ENCODE measurements around the gene DHRS3.

DHRS3 gene

DNA sequence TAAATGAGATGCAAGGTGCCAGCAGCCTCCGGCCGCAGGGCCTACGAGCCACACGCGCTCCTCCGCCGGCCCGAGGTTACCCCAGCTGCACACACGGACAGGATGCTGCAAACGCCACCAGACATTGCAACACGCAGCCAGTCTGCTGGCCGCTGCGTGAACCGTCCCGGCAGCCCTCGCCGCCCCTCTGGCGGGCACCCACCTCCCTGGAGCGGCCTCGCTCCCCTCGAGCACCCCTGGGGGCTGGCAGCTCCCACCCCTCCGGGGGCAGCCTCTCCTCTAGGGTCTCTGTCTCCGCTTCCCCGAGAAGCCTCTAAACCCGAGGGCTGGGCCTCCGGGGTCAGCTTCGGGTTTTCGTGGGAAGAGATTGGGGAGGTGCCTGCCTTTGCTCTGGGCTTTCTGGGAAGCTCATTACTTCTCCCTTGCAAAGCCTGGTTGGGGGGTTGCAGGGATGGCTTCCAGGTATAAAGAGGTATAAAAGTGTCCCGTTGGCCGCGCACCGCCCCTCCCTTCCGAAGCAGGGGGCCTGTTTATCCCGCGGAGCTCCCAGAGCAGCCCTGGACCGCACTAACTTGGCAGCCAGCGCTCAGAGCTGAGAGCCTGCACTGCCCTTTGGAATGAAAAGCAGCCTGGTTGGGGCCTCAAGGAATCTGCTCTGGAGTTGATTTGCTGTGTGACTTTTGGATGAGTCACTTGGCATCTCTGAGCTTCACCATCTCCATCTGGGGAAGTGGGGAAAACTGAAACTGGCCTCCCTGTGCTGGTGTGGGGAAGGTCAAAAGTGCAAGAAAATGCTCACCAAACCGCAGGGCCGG is 21.8 kb downstream of the DHRS3 start:
- DNase-seq = no peak

DNA sequence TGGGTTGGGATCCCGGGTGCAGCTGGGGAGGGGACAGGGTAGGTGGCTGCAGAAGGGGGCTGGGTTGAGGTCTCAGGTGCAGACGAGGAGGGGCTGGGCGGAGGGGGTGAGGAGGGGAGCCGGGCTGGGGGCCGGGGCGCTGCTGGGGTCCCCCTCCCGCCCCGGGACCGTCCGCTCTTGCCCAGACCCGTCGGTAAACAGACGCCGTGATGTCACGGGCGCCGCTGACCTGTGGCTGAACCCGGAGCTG is 22.3 kb downstream of the DHRS3 start:
- no peak for DNase-seq

DNA sequence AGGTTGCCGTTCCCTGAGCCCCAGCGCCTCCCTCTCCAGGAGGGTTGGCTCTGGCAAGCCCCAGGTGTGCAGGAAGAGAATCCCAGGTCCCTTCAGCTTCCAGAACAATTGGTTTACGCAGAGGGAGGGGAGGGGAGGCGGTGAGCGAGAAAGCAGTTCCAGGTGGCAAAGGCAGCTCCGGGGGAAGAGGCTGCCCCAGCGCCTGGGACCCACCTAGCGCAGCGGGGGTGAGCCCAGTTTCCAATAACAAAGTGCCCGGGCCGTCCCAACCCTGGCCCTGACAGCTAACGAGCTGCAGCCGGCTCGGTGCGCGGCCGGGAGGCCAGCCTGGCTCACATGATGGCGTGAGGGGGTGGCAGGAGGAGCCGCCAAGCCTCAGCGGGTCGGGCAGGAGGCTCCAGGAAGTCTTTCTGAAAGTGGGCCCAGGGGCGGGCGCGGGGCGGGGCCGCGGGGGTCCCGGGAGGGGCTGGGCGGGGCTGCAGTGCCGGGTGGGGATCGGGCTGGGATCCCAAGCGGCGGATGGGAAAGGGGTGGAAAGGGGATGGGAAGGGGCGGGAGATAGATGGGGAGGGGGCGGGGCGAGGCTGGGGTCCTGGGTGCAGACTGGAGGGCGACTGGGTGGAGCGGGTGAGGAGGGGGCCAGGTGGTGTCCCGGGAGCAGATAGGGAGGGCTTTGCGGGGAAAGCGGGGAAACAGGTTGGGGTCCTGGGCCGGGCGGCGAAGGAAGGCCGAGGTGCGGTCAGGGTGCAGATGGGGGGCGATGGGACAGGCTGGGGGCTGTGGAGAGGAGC is 22.8 kb downstream of the DHRS3 start:
- peak; percentile 55 for DNase-seq

DNA sequence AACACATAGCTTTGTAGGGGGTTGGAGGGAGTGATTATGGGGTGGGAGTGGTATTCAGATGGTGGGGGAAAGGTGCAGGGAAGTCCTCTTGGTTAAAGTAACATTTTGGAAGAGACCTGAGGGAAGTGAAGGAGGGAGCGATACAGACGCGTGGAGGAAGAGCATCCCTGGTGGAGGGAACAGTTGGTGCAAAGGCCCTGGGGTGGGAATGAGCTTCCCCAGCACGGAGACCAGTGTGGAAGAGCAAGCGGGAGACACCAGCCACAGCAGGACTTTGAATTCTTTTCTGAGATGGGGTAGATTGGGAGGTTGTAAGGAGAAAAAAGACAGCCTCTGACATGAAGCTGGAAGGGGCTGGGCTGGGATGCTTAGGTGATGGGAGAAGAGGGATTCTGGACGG is 23.5 kb downstream of the DHRS3 start:
- DNase-seq = no peak

DNA sequence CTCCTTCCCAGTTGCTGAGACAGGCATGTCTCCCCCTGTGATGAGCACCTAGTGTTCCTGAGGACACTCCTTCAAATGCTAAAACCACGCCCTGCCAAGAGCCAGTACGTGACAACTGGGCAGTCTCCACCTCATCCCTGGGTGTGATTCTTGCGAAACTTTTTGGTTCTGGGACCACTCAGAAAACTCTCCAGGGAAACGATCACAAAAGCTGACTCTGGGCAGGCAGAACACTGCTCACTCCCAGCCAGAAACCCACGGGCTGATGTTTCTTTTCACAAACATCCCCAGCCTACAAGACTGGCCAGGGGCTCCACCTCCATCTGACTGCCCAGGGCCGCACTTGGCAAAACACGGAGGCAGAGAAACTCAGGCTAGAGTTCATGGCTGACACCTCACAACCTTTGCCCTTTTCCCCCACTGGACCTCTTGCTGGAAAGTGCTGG is 24.4 kb downstream of the DHRS3 start:
- no peak for DNase-seq

DNA sequence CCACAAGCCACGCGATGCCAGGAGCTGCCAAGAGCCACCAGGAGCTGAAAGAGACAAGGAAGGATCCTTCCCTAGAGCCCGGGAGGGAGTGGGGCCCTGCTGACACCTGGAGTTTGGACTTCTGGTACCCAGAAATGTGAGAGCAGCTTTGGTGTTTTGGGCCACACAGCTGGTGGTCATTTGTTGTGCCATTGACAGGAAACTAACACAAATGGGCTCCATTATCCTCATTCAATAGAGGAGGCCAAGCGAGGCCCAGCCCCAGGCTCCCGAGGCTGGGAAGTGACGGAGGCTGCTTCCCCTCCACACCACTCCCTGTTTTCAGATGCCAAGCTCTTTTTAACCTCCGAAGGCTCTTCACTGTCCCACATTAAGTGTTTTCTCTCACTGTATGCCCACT is 25.5 kb downstream of the DHRS3 start:
- DNase-seq = no peak

DNA sequence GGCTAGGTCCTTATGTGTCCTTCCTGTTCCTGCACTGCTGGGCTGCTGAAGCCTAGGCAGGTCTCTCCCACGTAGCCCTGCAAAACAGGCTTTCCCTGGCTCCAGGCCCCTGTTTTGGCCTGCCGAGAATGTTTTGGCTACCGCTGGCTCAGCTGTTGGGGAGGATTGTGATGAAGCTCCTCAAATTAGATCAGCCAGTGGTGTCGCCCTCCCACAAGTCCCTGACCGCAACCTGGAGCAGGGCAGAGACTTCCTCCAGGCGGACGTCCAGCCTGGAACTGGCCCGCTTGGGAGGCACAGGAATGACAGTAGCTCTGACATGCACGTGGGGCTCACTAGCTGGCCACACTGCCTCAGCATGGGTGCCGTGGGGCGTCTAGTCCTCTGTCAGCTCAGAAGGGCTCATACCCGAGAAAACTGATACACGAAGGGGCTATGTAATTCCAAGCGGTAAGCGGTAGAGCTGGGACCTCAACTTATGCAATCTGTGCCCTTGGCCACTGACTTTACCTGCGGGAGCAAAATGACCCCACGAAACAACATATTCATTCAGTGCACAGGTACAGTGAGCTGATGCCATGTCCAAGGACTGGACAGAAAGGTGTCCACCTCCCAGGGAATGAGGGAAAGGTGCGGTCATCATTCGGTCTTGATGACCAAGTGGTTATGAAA is 26.6 kb downstream of the DHRS3 start:
- DNase-seq = no peak

DNA sequence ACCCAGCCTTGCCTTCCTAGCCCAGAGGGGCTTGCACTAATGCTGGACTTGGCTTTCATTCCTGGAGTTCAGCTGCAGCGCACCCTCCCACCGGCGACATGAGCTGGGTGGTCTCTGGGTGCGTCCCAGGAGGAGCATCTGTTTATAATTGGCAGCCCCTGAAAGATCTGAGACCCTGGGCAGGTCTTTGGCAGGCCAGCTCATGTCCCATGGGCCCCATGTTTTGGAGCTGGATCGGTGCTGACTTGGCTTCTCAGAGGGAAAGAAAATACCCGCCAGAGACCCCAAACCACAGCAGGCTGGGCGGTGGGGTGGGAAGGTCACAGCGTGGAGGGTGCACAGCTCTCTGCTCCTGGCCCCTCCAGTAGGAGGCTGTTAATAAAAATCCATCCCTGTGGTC is 29.3 kb downstream of the DHRS3 start:
- no peak for DNase-seq

DNA sequence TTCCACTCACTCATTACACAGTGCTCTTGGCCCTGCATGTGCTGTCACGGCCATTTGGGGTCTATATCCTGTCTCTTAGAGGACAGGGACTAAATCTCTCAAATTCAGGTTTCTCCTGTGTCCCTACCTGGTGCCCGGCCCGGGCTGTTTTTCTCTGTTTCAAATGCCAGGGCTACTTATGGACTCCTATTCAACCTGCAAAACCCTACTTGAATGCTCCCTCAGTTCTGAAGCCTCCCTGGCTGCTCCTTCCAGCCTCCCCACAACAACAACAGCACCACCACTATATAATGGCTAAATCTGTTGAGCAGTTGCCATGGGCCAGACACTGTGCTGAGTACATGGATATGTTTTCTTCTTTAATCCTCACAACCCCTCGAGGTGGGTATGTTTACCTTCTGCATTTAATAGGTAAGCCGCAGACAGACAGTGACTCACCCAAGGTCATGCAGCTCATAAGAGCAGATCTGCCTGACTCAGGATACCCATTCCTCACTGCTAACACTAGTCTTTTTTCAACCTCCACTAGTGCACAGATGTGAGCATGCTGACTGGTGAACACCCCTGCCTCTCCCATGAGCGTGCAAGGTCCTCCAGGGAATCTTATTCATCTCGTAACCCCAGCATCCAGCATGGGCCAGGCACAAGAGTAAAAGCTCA is 29.9 kb downstream of the DHRS3 start:
- DNase-seq = no peak

DNA sequence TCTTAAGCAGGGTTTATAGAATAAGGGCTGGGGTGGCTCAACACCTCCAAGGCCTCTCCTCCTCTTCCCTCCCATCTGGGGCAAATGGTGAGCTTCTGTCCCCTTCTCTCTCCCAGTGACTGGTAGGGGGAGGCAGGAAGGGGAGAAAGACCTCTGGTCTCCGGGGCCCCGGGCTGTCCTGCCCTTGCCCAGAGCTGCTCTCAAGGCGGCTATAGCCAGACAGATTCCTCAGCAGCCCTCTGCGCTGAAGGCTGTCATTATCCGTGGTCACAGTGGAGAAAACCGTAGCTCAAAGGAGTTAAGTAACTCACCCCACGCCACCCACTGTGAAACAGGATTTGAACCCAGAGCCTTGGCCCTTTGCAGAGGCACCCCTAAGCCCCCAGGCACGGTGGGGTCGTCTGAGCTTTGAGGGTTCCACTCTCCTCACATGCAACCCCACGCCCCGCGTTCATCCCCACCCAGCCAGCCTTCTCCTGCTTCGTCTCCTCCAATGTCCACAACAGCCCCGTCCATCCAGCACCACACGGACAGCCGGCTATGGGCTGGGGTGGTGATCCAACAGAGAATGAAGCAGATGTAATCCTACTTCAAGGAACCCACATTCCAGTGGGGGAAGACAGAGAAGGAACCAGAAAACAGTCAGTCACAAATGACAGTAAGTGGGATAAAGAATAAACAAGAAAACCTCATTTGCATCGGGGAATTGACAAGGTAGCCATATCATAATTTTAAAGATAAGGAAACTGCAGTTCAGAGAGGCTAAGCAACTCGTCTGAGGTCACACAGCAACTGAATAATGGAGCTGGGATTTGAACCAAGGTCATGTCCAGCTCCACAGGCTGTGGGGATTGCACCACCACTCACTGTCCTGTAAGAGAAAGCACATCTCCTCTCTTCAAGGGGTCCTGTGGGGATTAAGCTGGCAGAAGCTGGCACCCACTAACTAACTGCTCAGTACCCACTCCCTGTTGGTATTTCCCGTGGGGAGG is 31.8 kb downstream of the DHRS3 start:
- DNase-seq = no peak

DNA sequence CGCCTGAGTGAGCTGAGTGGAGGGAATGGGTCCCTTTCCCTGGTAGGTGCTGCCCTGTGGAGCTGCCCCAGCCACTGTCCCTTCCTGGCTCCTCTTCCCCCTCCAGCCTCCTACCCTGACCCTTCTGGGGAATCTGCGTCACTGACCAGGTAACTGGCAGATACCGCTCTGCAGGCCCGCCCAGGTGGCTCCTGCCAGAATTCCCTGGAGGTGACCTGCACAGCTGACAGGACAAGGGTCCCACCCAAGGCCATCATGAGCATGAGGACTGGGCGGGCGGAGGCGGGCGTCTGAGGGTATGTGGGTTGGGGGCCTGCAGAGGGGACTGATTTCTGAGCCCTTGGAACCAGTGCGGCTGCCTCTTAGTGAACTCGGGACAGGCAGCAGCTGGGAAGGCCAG is 32.5 kb downstream of the DHRS3 start:
- no peak for DNase-seq

DNA sequence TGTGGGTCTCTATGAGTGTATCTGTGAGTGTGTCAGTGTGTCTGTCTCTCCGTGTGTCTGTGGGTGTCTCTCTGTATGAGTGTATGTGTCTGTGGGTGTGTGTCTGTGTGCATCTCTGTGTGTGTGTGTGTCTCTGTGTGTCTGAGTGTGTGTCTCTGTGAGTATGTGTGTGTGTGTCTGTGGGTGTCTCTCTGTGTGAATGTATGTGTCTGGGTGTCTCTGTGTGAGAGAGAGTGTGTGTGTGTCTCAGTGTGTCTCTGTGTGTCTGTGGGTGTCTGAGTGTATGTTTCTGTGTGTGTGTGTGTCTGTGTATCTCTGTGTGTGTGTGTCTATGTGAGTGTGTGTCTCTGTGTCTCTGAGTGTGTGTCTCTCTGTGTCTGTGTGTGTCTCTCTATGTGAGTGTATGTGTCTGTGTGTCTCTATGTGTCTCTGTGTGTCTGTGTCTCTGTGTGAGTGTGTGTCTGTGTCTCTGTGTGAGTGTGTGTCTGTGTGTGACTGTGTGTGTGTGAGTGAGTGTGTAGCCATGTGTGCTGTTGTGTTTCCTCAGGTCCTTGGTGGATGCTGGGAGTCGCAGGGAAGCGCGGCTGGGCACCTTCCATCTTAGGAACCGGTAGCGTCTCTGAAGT is 33.0 kb downstream of the DHRS3 start:
- DNase-seq = no peak

DNA sequence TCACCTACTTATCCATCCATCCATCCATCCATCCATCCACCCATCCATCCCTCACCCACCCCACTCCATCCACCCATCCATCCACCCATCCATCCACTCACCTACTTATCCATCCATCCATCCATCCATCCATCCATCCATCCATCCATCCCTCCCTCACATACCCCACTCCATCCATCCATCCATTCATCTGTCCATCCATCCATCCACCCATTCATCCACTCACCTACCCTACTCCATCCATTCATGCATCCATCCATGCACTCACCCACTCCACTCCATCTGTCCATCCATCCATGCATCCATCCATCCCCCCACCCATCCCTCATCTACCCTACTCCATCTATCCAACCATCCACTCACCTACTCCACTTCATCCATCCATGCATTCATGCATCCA is 34.5 kb downstream of the DHRS3 start:
- DNase-seq = no peak

DNA sequence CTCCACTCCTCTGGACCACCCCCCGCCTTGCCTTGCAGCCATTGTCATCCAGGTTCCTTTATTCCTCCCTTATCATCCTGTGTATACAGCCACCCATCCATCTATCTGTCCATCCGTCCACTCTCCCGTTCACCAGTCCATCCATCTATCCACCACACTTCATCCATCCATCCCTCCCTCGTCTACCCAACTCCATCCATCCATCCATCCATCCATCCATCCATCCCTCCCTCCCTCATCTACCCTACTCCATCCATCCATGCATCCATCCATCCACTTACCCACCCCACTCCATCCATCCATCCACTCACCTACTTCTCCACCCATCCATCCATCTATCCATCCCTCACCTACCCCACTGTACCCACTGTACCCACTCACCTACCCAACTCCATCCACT is 35.4 kb downstream of the DHRS3 start:
- DNase-seq = no peak

DNA sequence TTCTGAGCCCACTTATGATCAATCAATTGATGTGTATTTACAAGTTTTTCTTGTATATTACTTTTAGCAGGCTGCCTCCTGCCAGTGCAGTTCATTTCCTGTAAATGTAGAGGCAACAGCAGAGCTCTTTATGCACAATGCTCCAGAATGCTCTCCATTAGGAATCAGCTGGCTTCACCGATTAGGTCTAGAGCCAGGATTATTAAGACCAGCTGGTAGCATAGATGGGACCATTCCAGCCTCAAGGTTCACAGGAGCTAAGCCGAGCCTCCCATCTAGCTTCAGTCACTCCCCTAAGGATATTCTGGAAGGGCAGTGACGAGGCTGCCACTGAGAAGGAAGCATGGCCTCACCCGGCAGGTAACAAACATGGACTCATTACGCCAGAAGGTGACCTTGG is 36.8 kb downstream of the DHRS3 start:
- DNase-seq = no peak

DNA sequence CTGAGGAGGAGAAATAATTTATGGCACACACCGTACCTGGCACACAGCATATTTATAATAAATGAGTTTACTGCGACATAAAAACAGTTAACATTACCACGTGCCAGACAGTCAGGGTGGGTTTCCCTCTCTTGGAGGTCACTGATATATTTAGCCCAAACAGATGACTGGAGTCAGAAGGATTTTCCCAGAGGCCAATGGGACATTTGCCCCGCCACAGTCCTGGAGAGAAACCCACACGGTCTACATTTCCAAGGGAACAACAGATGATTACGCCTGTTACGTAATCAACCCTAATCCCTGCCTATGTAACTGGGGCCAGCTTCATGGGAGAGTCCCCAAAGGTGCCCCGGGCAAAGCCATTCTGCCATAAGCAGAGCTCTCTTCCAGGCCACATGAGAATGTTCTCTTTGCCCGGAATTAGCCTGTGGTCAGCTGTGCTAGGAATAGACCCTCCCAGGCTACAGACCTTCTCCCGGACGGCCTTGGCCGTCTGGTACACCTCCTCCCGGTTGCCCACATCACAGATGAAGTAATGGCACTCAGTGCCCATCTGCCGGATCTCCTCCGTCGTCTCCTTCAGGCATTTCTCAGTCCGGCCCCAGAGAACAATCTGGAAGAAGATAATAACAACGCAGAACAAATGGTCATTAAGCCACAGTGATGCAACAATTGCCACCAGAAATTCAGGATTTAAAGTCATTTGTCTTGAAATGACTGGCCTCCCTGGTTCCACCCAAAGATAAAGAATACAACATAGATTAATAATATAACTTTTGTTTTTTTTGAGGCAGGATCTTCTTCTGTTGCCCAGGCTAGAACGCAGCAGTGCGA is 37.7 kb downstream of the DHRS3 start:
- DNase-seq = no peak

DNA sequence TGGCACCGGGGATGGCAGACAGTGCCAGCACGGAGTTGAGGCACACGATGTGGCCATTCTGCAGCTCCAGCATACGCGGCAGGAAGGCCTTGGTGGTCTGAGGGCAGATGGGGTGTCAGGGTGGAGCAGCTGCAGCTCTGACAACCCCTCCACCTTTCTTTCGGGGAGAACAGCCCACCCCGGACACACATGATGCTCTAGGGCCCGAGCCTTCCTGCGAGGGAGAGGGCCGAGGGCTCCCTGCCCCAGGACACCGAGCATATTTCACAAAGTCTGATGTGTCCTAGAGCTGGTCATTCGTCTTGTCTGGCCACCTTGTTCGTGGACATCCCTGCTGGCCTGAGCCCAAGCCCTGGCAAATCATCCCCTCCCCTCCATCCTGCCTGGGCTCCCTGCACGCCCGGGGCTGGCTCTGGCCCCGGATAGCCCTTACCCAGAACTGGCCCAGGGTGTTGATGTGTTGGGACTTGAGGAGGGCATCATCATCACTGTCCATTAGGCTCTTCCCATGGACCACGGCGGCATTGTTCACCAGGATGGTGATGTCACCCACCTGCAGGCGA is 39.1 kb downstream of the DHRS3 start:
- no peak for DNase-seq

DNA sequence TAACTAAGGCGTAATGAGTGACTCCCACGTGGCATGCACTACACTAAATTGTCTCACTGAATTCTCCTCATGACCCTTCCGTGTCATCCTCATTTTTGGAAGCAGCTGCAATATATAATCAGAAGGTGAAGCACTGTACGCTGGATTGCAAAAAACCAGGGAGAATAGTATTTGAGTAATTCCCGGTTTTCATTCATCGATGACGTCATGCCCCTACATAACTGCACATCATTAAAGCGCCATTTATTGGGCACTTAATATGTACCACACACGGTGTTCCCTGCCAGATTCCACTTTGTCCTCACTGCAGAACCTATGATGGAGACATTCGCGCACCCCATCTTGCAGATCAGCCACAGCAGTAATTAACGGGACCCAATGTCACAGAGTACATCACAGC is 41.0 kb downstream of the DHRS3 start:
- DNase-seq = no peak

DNA sequence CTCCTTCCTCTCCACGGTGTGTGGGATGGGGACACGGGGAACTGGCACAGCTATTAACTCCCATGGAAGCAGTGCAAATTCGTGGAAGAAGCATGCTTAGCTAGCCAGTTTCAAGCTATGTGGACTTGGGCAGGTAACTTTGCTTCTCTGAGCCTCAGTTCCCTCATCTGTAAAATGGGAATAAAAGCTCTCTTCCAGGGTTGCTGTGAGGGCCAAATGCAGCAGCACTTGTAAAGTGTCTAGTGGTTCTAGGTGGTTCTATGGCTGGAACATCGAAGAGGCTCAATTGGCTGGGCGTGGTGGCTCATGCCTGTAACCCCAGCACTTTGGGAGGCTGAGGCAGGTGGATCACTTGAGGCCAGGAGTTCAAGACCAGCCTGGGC is 43.3 kb downstream of the DHRS3 start:
- DNase-seq = no peak

DNA sequence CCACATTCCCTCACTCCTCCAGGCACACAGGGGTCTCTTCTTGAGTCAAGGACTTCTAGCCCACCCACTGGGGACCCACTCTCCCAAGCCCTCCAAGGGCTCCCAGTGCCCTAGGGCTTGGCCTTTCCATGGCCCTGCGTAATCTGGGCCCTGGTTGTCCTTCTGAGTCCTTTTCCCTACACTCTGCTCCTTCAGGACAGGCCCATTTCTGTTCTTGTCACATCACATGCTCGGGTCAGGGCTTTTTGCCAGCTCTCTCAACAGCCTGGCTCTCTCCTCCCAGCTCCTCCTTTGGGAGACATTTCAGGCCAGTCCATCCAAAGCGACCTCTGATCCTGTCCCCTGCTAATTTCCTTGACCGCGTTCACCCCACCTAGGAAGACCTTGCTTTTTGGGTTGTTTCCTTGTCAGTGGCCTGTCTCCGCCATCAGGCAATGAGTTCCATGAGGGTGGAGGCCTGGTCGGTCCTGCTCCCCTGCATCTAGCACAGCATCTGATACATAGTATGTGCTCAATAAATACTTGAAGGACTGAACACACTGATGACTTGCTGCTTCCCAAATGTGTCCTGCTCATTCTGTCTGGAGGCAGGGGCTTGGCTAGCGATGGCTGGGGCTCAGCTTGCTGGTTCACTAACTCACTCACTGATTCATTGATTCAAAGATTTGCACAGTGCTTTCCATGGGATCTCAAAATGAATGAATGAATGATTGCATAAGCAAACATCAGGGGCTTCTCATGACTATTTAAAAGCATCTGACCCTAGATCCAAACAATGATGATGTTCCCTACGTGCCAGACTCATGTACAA is 44.8 kb downstream of the DHRS3 start:
- DNase-seq = no peak

All from COR-L47 (cell line).